Thymus (tissue), 11 donors: ENCODE results near the gene ZFR2. TPM values are rescaled to one million over a fixed set of nuclear protein-coding genes. Genes with fewer than 3 reads are reported as not detected.

Experiments used
- DNase-seq, 9 donors: peaks; one replicate each; pipeline ENCODE4 v3.0.0-alpha.2; 2013; ENCODE audit warnings: low spot score in 9 of 9, low read depth in 6 of 9, missing footprints in 1 of 9
- H3K27ac ChIP-seq, 2 donors: one replicate each; pipeline ENCODE4 v1.5.1; 2013; ENCODE audit warnings: control low read depth in 1 of 2, low read depth in 1 of 2, low read length in 1 of 2, mild to moderate bottlenecking in 1 of 2, moderate library complexity in 1 of 2
- H3K27me3 ChIP-seq, 2 donors: one replicate each; pipeline ENCODE4 v1.5.1; 2013; ENCODE audit warnings: low read length in 1 of 2; ENCODE audit not compliant: control insufficient read depth in 2 of 2, insufficient read depth in 1 of 2
- H3K36me3 ChIP-seq, 2 donors: one replicate each; pipeline ENCODE4 v1.5.1; 2013; ENCODE audit warnings: low read length in 1 of 2, mild to moderate bottlenecking in 1 of 2, moderate library complexity in 1 of 2; ENCODE audit not compliant: control insufficient read depth in 2 of 2, insufficient read depth in 2 of 2
- H3K4me1 ChIP-seq, 2 donors: one replicate each; pipeline ENCODE4 v1.5.1; 2013; ENCODE audit warnings: low read length in 2 of 2; ENCODE audit not compliant: control insufficient read depth in 2 of 2, insufficient read depth in 2 of 2
- H3K4me3 ChIP-seq, 2 donors: one replicate each; pipeline ENCODE4 v1.5.1; 2013; ENCODE audit warnings: low read length in 2 of 2, control low read depth in 1 of 2, mild to moderate bottlenecking in 1 of 2
- H3K9me3 ChIP-seq, 2 donors: one replicate each; pipeline ENCODE4 v1.5.1; 2013; ENCODE audit warnings: low read length in 1 of 2, mild to moderate bottlenecking in 1 of 2; ENCODE audit not compliant: control insufficient read depth in 2 of 2, insufficient read depth in 1 of 2
- WGBS: extraction: QIAGEN DNeasy Blood & Tissue Kit; methylation state at CpG from one replicate; pipeline ENCODE4 v1.1.7; 2013; 5-methylcytosine and 5-hydroxymethylcytosine counted together
- polyA plus RNA-seq: library from polyadenylated mRNA; stranded (reverse); fragments of 200-250 nt; gene quantifications from one replicate; pipeline ENCODE4 v1.2.3, GENCODE V29; 2013
- total RNA-seq: library from RNA; stranded (reverse); fragments of 120-200 nt; gene quantifications from one replicate; pipeline ENCODE4 v1.2.4, GENCODE V29; 2013
- donor health status: healthy.

The ZFR2 gene
- total and polyA plus RNA-seq, 2 donors, result 0.32 to 0.33 TPM

- Histone ChIP-seq H3K9me3 (no peaks in the 10 kb centered on the region), H3K4me1 (peaks cover 2 to 11% of the 10 kb centered on the region in 2 donors), H3K4me3 (no peak overlapping the region), H3K27me3 (peaks cover 2 to 27% of the 10 kb centered on the region in 2 donors), H3K27ac (no peak overlapping the region), H3K36me3 (no peaks in the 10 kb centered on the region)
- DNase-seq, result no peak
- WGBS, result 95% methylated on average over 29 of the region's 29 CpGs
These were observed 63.0 kb downstream of the ZFR2 start for GRCh38 chr19:3805859-3806258.

- H3K9me3 ChIP-seq, result no peaks in the 10 kb centered on the region
- DNase-seq, result no peak
- no peaks in the 10 kb centered on the region for H3K36me3 ChIP-seq
- H3K27ac ChIP-seq, result no peak overlapping the region
- peaks cover 3 to 37% of the 10 kb centered on the region in 2 donors for H3K27me3 ChIP-seq
- no peak overlapping the region for H3K4me3 ChIP-seq
- H3K4me1 ChIP-seq, result peaks cover 2 to 13% of the 10 kb centered on the region in 2 donors
- WGBS, result 96% methylated on average over 13 of the region's 13 CpGs
These were observed 64.4 kb downstream of the ZFR2 start for GRCh38 chr19:3804429-3804828.

- no peak overlapping the region for H3K4me3 ChIP-seq
- H3K27ac ChIP-seq, result no peak overlapping the region
- H3K4me1 ChIP-seq, result peaks cover 2 to 16% of the 10 kb centered on the region in 2 donors
- H3K36me3 ChIP-seq, result no peaks in the 10 kb centered on the region
- no peak for DNase-seq
- peaks cover 3 to 41% of the 10 kb centered on the region in 2 donors for H3K27me3 ChIP-seq
- no peaks in the 10 kb centered on the region for H3K9me3 ChIP-seq
- WGBS, result 92% methylated on average over 10 of the region's 10 CpGs
These were observed 64.9 kb downstream of the ZFR2 start for GRCh38 chr19:3803986-3804385.

- no peak overlapping the region for H3K27ac ChIP-seq
- no peak overlapping the region for H3K4me3 ChIP-seq
- H3K27me3 ChIP-seq, result peaks cover 3 to 41% of the 10 kb centered on the region in 2 donors
- peaks cover 2 to 18% of the 10 kb centered on the region in 2 donors for H3K4me1 ChIP-seq
- H3K9me3 ChIP-seq, result no peaks in the 10 kb centered on the region
- 95% methylated on average over 24 of the region's 24 CpGs for WGBS
- no peaks in the 10 kb centered on the region for H3K36me3 ChIP-seq
- DNase-seq, result no peak
These were observed 65.5 kb downstream of the ZFR2 start for GRCh38 chr19:3803114-3803888.

- H3K27me3 ChIP-seq, result peaks cover 3 to 41% of the 10 kb centered on the region in 2 donors
- no peak overlapping the region for H3K27ac ChIP-seq
- WGBS, result 3% methylated on average over 46 of the region's 46 CpGs
- peak overlapping the region in 1 of 2 donors; percentile 18 for H3K4me3 ChIP-seq
- H3K36me3 ChIP-seq, result no peaks in the 10 kb centered on the region
- peak in 4 of 9 donors; percentile 30 to 56 (median 42) for DNase-seq
- peaks cover 2 to 4% of the 10 kb centered on the region in 2 donors for H3K9me3 ChIP-seq
- peaks cover 5 to 25% of the 10 kb centered on the region in 2 donors for H3K4me1 ChIP-seq
These were observed 67.3 kb downstream of the ZFR2 start for GRCh38 chr19:3801412-3802096.

- 45% methylated on average over 21 of the region's 21 CpGs for WGBS
- peaks cover 3 to 41% of the 10 kb centered on the region in 2 donors for H3K27me3 ChIP-seq
- H3K36me3 ChIP-seq, result no peaks in the 10 kb centered on the region
- H3K9me3 ChIP-seq, result peaks cover 2 to 6% of the 10 kb centered on the region in 2 donors
- H3K27ac ChIP-seq, result no peak overlapping the region
- peaks cover 5 to 25% of the 10 kb centered on the region in 2 donors for H3K4me1 ChIP-seq
- no peak overlapping the region for H3K4me3 ChIP-seq
- DNase-seq, result no peak
These were observed 67.8 kb downstream of the ZFR2 start for GRCh38 chr19:3800996-3801395.

GRCh38 chr19:3798137-3798536 lies 70.7 kb downstream of the ZFR2 start:
- H3K9me3 ChIP-seq, result peaks cover 2 to 6% of the 10 kb centered on the region in 2 donors
- peak overlapping the region; percentile 61 to 65 for H3K27ac ChIP-seq
- peaks cover 5 to 25% of the 10 kb centered on the region in 2 donors for H3K4me1 ChIP-seq
- H3K36me3 ChIP-seq, result no peaks in the 10 kb centered on the region
- WGBS, result 12% methylated on average over 6 of the region's 6 CpGs
- no peak overlapping the region for H3K4me3 ChIP-seq
- DNase-seq, result peak in 2 of 9 donors; percentile 34 to 61
- peaks cover 3 to 36% of the 10 kb centered on the region in 2 donors for H3K27me3 ChIP-seq

GRCh38 chr19:3796358-3796757 lies 72.5 kb downstream of the ZFR2 start:
- H3K4me3 ChIP-seq, result no peak overlapping the region
- peaks cover 3 to 19% of the 10 kb centered on the region in 2 donors for H3K27me3 ChIP-seq
- H3K9me3 ChIP-seq, result peaks cover 2 to 11% of the 10 kb centered on the region in 2 donors
- no peak for DNase-seq
- no peaks in the 10 kb centered on the region for H3K36me3 ChIP-seq
- H3K27ac ChIP-seq, result no peak overlapping the region
- H3K4me1 ChIP-seq, result peaks cover 3 to 18% of the 10 kb centered on the region in 2 donors
- 100% methylated on average over 2 of the region's 2 CpGs for WGBS

- Histone ChIP-seq H3K9me3 (peaks cover 2 to 18% of the 10 kb centered on the region in 2 donors), H3K4me1 (peaks cover 3 to 9% of the 10 kb centered on the region in 2 donors), H3K27ac (no peak overlapping the region), H3K4me3 (no peak overlapping the region), H3K36me3 (no peaks in the 10 kb centered on the region), H3K27me3 (peaks cover 0 to 9% of the 10 kb centered on the region in 2 donors)
- WGBS, result 96% methylated on average over 3 of the region's 3 CpGs
- no peak for DNase-seq
These were observed 75.0 kb downstream of the ZFR2 start for GRCh38 chr19:3793799-3794198.
